Amniotic stem cell (primary cell): ENCODE measurements around the gene GPBAR1.

Source experiments
- DNase-seq: peaks from one replicate; lab custom pipeline; 2025; lab: John Stamatoyannopoulos, UW

GPBAR1 gene

GRCh38 chr2:218286570-218287459 lies 26.0 kb downstream of the GPBAR1 start:
- DNase-seq: peak; percentile 94

- no peak for DNase-seq
Measured at GRCh38 chr2:218289639-218290315, 29.0 kb downstream of the GPBAR1 start.

GRCh38 chr2:218290316-218291261 lies 29.8 kb downstream of the GPBAR1 start:
- no peak for DNase-seq

GRCh38 chr2:218291318-218292047 lies 30.7 kb downstream of the GPBAR1 start:
- peak; percentile 4 for DNase-seq

- DNase-seq: peak; percentile 33
Measured at GRCh38 chr2:218292048-218293014, 31.5 kb downstream of the GPBAR1 start, which contains the start of gene TMBIM1. Gene TMBIM1, minus strand, starts transcription at chr2:218292503. Its CDS starts 10,362 bp downstream, at chr2:218282141.

GRCh38 chr2:218293715-218294429 lies 33.1 kb downstream of the GPBAR1 start:
- DNase-seq: no peak

GRCh38 chr2:218294430-218295022 lies 33.7 kb downstream of the GPBAR1 start:
- DNase-seq: no peak

GRCh38 chr2:218295029-218295428 lies 34.2 kb downstream of the GPBAR1 start:
- DNase-seq: no peak

GRCh38 chr2:218296200-218296599 lies 35.4 kb downstream of the GPBAR1 start:
- DNase-seq: no peak

GRCh38 chr2:218296847-218297246 lies 36.0 kb downstream of the GPBAR1 start:
- no peak for DNase-seq

- no peak for DNase-seq
Measured at GRCh38 chr2:218298314-218298875, 37.6 kb downstream of the GPBAR1 start.

GRCh38 chr2:218300141-218300540 lies 39.3 kb downstream of the GPBAR1 start:
- no peak for DNase-seq

- peak; percentile 76 for DNase-seq
Measured at GRCh38 chr2:218301176-218301819, 40.5 kb downstream of the GPBAR1 start.

GRCh38 chr2:218305383-218305782 lies 44.6 kb downstream of the GPBAR1 start:
- no peak for DNase-seq

GRCh38 chr2:218306184-218306920 lies 45.5 kb downstream of the GPBAR1 start:
- no peak for DNase-seq

- DNase-seq: no peak
Measured at GRCh38 chr2:218307415-218308090, 46.7 kb downstream of the GPBAR1 start.
